Smooth muscle cell of the umbilical artery (primary cell): Measurements from ENCODE around the gene PCDHGA7. TPM values are rescaled to one million over a fixed set of nuclear protein-coding genes. Genes with fewer than 3 reads are reported as not detected.

Source experiments
- total RNA-seq: library from RNA; depleted of rRNA; stranded (reverse); fragments of >200 nt; gene quantifications from 2 replicates; pipeline ENCODE4 v1.2.3, GENCODE V29; 2014

The PCDHGA7 gene
- total RNA-seq, result 4.2 and 6.8 TPM in 2 replicates

DNA sequence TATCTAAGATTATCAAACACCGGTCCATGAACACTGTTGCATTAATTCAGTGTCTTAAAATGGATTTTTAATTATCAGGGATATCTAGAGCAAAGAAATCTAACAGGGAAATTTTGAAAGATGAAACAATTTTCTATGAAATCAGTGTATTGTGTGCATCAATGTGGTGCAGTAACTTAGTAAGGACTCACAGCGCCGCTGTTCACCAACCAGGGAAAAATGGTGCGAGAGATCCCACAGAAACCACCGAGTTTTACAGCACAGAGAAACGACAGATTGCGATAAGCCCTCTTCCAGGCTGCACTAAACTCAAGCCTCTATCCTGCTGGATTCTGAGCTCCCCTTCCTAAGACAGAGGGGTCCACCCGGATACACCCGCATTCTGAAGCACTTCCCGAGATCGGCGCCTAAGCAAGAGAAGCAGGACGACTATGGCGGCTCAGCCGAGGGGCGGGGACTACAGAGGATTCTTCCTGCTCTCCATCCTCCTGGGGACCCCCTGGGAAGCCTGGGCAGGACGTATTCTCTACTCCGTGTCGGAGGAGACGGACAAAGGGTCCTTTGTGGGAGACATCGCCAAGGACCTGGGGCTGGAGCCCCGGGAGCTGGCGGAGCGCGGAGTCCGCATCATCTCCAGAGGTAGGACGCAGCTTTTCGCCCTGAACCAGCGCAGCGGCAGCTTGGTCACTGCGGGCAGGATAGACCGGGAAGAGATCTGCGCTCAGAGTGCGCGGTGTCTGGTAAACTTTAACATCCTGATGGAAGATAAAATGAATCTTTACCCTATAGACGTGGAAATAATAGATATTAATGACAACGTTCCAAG lies at the start of gene PCDHGA7:
Gene PCDHGA7, plus strand, starts transcription at position 274 of the 826 bp plus-strand sequence. Its CDS starts 158 bp downstream, at position 432.

DNA sequence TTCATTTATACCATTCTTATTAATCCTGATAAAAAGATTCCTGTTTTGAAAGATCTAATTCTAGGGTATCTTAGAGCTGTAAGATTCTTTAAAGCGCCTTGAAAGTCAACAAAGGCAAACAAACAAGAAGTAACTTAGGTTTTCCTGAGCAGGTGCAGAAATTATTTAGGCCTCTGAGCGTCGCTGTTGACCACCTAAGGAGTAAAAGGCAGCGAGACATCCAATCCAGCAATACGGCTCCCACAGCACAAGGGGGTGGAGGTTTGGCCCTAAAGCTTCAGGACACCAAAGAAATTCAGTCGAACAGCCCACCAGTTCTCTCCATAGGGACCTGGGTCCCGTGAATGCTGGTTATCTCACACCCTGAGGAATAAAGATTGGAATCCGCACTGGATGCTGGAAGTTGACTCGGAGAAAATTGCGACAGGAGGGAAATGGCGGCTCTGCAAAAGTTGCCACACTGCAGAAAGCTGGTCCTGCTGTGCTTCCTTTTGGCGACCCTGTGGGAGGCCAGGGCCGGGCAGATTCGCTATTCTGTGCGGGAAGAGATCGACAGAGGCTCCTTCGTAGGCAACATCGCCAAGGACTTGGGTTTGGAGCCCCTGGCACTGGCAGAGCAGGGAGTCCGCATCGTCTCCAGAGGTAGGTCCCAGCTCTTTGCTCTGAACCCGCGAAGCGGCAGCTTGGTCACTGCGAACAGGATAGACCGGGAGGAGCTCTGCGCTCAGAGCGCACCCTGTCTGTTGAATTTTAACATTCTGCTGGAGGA lies 43.8 kb upstream of the PCDHGA7 start, which contains the start of gene PCDHGA2:
Gene PCDHGA2, plus strand, starts transcription at position 223 of the 769 bp plus-strand sequence.

DNA sequence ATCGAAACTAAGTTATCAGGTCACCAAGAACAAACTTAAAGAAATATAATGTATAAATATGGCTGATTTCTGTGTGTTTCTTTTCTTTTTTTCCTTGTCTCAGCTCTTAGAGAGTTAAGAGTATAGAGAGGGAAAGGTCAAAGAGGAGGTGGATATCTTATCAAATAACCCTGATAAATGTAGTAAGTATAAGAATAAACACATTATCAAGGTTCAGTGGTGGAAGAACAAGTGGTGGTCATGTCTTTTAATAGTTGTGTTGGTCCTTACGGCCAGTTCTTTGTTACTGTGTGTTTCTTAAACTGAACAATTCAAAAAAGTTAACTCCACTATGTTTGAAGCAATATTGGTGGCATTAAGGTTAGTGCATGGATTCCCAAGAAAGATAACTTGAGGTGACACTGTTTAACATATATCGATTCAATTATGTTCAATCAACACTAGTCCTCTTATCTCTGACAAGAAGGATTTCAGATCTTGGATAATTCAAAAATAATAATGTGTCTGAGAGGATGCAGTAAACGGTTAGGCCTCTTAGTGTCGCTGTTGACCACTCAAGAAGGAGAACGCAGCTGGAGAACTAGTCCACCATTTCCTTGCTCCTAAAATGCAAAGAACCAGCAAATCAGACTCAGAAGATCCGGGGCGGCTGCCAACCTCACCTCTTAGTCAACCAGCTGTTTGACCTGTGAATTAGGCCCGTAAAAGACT lies 39.1 kb upstream of the PCDHGA7 start, which contains the start of gene PCDHGA3:
Gene PCDHGA3, plus strand, starts transcription at position 588 of the 711 bp plus-strand sequence. CDS start 205 bp downstream, outside the sequence.

DNA sequence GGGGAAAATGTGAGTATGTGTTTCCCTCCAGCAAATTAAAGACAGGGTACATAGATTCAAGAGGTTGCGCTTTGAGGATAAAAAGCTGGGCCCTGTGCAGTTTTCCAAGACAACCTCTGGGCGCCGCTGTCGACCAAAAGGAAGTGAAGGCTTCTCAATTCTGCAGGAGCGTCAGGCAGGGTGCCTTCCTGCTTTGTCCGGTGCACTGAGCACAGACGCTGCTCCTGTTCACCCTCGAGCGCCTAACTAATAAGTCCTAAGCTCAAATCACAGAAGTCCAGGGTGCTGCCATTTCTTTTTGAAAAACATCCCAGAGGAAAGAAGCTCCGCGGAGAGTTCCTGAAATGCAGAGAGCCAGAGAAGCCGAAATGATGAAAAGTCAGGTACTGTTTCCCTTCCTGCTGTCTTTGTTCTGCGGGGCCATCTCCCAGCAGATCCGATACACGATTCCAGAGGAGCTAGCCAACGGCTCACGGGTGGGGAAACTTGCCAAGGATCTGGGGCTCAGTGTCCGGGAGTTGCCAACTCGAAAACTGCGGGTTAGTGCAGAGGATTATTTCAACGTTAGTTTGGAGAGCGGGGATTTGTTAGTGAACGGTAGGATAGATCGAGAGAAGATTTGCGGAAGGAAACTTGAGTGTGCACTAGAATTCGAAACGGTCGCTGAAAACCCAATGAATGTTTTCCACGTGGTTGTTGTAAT lies 32.5 kb upstream of the PCDHGA7 start, which contains the start of gene PCDHGB1:
Gene PCDHGB1, plus strand, starts transcription at position 183 of the 703 bp plus-strand sequence. Its CDS starts 162 bp downstream, at position 345.

DNA sequence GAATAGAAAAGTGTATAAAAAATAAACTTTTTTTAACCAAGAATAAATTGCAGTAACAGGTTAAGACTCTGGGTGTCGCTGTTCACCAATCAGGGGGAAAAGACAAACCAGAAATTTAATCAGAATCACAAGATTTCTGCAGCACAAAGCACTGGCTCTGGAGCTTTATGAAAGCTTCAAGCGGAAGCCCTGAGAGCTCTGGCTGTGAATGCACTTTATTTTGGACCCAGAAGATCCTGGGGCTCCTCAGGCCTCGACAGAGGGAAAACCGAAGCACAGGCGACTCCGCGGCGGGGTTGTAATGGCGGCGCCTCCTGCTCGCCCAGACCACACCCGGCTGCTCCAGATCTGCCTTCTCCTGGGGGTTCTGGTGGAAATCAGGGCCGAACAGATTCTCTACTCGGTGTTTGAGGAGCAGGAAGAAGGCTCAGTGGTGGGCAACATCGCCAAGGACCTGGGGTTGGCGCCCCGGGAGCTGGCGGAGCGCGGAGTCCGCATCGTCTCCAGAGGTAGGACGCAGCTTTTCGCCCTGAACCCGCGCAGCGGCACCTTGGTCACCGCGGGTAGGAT lies 27.6 kb upstream of the PCDHGA7 start, which contains the start of gene PCDHGA4:
Gene PCDHGA4, plus strand, starts transcription at position 122 of the 570 bp plus-strand sequence. Its CDS starts 87 bp downstream, at position 209.

DNA sequence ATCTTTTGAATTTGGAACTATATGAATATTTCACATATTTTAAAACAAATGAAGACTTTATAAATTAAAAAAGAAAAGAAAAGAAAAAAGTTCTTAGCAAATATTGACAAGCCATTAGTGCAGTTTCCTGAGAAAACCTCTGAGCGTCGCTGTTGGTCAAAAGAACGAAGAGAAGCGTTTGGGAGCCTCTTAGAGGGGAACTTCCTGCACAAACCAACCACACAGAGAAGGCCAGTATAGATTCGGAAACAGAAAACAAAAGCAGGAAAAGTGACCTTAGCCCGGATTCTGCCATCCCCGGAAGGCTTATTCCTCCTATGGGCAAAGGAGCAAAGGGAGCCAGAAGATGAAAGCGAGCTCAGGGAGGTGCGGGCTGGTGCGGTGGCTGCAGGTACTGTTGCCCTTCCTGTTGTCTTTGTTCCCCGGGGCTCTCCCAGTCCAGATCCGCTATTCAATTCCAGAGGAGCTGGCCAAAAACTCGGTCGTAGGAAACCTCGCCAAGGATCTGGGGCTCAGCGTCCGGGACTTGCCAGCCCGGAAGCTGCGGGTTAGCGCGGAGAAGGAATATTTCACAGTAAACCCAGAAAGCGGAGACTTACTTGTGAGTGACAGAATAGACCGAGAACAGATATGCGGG lies 22.6 kb upstream of the PCDHGA7 start, which contains the start of gene PCDHGB2:
Gene PCDHGB2, plus strand, starts transcription at position 205 of the 637 bp plus-strand sequence. Its CDS starts 142 bp downstream, at position 347.

DNA sequence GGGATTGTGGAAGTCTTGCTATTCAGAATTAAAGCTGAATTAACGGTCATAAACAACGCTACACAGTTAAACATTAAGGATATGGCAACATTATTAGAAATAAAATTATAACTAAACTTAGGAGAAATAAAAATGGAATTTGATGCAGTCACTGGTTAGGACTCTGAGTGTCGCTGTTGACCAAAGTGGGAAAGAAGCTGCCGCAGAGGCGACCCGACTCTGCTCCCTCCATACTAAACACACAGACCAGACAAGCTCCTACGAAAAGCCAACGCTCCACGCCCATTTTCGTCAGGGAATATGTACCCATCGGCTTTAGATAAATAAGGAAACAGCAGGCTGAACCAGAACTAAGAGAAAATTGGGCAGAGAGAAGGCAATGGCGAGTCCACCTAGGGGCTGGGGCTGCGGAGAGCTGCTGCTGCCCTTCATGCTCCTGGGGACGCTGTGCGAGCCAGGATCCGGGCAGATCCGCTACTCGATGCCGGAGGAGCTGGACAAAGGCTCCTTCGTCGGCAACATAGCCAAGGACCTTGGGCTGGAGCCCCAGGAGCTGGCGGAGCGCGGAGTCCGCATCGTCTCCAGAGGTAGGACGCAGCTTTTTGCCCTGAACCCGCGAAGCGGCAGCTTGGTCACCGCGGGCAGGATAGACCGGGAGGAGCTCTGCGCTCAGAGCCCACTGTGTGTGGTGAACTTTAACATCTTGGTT lies 18.4 kb upstream of the PCDHGA7 start, which contains the start of gene PCDHGA5:
Gene PCDHGA5, plus strand, starts transcription at position 211 of the 709 bp plus-strand sequence. Its CDS starts 169 bp downstream, at position 380.

DNA sequence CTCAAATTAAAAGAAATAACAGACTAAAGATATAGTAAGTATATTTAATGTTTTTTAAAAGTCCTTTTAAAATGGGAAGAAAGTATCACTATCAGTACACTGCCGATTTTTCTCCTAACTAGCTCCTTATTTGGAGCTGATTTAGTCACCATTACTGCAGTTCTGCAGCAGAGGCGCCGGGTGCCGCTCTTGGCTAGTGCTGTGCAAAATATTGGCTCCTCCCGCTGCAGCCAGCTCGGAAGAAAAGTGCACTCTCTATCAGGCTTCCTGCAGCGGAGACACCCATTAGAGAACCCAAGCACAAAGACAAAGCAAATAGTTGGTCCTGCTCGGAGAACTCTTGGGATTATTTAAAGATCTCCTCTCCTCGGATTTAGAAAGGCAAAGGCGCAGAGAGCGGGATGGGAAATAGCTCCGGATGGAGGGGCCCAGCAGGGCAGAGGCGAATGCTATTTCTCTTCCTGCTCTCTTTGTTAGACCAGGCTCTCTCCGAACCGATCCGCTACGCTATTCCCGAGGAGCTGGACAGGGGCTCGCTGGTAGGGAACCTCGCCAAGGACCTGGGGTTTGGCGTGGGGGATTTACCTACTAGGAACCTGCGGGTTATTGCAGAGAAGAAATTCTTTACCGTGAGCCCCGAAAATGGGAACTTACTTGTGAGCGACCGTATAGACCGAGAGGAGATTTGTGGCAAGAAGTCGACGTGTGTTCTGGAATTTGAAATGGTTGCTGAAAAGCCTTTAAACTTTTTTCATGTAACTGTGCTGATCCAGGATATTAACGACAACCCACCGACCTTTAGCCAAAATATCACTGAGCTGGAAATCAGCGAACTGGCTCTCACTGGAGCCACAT lies 12.3 kb upstream of the PCDHGA7 start, which contains the start of gene PCDHGB3:
Gene PCDHGB3, plus strand, starts transcription at position 249 of the 855 bp plus-strand sequence. Its CDS starts 153 bp downstream, at position 402.

DNA sequence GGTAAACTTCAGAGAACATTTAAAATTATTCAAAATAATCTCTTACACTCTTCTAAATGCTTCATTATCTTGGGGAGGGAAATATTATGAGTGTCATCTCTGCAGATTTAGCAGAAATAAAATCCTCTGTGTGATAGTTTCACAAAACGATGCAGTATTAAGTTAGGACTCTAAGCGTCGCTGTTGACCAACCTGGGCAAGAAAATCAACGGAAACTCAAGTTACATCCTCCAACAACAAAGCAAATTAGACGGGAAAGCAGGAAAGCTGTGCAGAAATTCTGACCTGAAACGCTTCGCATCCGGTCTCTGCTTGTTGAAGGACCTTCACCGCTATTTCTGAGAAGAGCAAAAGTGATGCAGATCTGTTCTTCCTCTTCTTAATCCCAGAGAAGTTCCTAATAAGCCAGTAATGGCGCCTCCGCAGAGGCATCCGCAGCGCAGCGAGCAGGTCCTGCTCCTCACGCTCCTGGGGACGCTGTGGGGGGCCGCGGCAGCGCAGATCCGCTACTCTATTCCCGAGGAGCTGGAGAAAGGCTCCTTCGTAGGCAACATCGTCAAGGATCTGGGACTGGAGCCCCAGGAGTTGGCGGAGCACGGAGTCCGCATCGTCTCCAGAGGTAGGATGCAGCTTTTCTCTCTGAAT lies 8.7 kb upstream of the PCDHGA7 start, which contains the start of gene PCDHGA6:
Gene PCDHGA6, plus strand, starts transcription at position 219 of the 645 bp plus-strand sequence. Its CDS starts 193 bp downstream, at position 412.

DNA sequence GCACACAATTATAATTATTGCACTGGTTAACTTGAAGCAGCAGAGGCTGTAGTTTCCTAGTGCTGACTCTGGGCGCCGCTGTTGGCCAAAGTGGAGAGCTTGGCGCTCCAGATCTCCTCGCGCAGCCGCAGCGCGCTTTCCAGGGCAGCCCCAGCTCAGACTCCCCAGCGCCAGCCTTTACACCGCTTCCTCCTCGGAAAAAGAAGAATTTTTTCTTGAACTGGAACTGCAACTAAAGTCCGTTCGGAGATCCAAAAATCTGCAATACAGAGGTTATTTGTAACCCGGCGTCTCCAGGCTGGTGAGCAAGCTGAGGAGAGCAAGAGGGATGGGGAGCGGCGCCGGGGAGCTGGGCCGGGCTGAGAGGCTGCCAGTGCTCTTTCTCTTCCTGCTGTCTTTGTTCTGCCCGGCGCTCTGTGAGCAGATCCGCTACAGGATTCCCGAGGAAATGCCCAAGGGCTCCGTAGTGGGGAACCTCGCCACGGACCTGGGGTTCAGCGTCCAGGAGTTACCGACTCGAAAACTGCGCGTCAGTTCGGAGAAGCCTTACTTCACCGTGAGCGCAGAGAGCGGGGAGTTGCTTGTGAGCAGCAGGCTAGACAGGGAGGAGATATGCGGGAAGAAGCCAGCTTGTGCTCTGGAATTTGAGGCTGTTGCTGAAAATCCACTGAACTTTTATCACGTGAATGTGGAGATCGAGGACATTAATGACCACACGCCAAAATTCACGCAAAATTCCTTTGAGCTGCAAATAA lies 5.2 kb downstream of the PCDHGA7 start, which contains the start of gene PCDHGB4:
Gene PCDHGB4, plus strand, starts transcription at position 142 of the 755 bp plus-strand sequence. Its CDS starts 187 bp downstream, at position 329.

DNA sequence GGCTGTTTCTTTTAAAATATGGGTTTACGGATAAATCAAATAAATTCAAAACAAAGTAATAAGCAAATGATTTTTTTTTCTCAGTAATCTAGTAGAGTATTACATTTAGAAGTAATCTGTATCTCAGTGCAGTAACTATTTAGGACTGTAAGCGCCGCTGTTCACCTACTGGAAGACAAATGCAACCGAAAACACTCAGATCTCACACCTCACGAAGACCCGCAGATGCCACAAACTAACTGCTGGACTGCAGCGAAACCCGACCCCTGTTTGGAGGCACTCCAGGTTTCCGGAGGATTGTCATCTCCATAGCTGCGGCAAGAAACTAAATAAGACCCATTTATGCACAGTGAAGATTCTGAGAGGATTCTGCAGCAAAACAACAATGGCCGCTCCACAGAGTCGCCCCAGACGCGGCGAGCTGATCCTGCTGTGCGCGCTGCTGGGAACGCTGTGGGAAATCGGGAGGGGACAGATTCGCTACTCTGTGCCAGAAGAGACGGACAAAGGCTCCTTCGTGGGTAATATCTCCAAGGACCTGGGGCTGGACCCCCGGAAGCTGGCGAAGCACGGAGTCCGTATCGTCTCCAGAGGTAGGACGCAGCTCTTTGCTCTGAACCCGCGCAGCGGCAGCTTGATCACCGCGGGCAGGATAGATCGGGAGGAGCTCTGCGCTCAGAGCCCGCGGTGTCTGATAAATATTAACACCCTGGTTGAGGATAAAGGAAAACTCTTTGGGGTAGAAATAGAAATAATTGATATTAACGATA lies 10.1 kb downstream of the PCDHGA7 start, which contains the start of gene PCDHGA8:
Gene PCDHGA8, plus strand, starts transcription at position 205 of the 770 bp plus-strand sequence. Its CDS starts 181 bp downstream, at position 386.

DNA sequence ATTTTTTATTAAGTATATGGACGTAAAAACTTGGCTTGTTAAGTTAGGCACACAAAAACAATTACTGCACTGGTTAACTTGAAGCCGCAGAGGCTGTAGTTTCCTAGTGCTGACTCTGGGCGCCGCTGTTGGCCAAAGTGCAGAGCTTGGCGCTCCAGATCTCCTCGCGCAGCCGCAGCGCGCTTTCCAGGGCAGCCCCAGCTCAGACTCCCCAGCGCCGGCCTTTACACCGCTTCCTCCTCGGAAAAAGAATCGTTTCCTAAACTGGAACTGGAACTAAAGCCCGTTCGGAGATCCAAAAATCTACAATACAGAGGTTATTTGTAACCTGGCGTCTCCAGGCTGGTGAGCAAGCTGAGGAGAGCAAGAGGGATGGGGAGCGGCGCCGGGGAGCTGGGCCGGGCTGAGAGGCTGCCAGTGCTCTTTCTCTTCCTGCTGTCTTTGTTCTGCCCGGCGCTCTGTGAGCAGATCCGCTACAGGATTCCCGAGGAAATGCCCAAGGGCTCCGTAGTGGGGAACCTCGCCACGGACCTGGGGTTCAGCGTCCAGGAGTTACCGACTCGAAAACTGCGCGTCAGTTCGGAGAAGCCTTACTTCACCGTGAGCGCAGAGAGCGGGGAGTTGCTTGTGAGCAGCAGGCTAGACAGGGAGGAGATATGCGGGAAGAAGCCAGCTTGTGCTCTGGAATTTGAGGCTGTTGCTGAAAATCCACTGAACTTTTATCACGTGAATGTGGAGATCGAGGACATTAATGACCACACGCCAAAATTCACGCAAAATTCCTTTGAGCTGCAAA lies 15.4 kb downstream of the PCDHGA7 start, which contains the start of gene PCDHGB5:
Gene PCDHGB5, plus strand, starts transcription at position 192 of the 796 bp plus-strand sequence. Its CDS starts 181 bp downstream, at position 373.

DNA sequence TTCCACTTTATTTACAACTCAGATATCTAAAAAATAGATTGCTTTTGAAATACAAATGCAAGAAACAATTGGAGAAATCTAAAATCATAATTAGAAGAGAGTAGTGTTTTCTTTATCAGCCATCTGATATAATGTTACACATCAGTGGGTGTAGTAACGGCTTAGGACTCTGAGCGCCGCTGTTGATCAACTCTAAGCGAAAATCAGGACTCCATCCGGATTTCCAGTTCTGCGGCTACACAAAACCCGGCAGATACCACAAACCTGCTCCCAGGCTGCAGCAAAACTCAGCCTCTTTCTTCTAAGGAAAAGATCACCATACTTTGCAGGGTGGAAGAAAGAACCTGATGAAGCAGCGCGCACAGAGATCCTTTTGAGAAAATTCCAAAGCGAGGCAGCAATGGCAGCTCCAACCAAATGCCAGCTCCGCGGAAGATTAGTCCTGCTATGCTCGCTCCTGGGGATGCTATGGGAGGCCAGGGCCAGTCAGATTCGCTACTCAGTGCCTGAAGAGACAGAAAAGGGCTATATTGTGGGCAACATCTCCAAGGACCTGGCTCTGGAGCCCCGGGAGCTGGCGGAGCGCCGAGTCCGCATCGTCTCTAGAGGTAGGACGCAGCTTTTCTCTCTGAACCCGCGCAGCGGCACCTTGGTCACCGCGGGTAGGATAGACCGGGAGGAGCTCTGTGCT lies 20.2 kb downstream of the PCDHGA7 start, which contains the start of gene PCDHGA9:
Gene PCDHGA9, plus strand, starts transcription at position 226 of the 691 bp plus-strand sequence. Its CDS starts 175 bp downstream, at position 401.

DNA sequence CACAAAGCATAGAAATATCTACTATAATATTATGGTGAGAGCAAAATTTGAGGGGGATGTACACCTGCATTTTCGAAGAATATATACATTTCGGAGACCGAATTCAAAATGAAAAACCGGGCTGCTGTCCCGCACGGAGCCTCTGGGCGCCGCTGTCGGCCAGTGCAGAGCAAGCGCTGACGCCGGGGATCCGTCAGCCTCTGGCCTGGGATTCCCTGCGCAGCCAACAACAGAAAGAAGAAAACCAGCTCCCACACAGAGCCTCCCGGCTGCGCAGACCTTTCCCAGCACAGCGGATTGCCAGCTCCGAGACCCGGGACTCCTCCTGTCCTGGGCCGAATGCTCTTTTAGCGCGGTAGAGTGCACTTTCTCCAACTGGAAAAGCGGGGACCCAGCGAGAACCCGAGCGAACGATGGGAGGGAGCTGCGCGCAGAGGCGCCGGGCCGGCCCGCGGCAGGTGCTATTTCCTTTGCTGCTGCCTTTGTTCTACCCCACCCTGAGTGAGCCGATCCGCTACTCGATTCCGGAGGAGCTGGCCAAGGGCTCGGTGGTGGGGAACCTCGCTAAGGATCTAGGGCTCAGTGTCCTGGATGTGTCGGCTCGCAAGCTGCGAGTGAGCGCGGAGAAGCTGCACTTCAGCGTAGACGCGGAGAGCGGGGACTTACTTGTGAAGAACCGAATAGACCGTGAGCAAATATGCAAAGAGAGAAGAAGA lies 25.4 kb downstream of the PCDHGA7 start, which contains the start of gene PCDHGB6:
Gene PCDHGB6, plus strand, starts transcription at position 232 of the 716 bp plus-strand sequence. Its CDS starts 182 bp downstream, at position 414.

